SK-N-SH treated with all-trans-retinoic acid at 6 μM for 48 hours (cell line): Measurements from ENCODE around the gene TALDO1.

ENCODE experiments used
- ARNTL ChIP-seq: fragments of 450-650 bp; formaldehyde crosslinking; IDR thresholded peaks from 2 replicates; pipeline ENCODE4 v1.5.0; 2020; ENCODE audit warnings: low read depth, mild to moderate bottlenecking, moderate library complexity, borderline replicate concordance
- ZNF8 ChIP-seq: fragments of 450-650 bp; formaldehyde crosslinking; IDR thresholded peaks from 2 replicates; pipeline ENCODE4 v1.5.0; 2020; ENCODE audit warnings: mild to moderate bottlenecking, moderate library complexity
- TF ChIP-seq, protein P1 (sequence below): fragments of 250-450 bp; sonication (Bioruptor Pico); IDR thresholded peaks from 2 replicates; pipeline ENCODE4 v1.5.0; 2020; ENCODE audit warnings: mild to moderate bottlenecking, moderate library complexity
- TF ChIP-seq, protein P2 (sequence below): fragments of 250-450 bp; sonication (Bioruptor Pico); IDR thresholded peaks from 2 replicates; pipeline ENCODE4 v1.8.0; 2020; ENCODE audit warnings: mild to moderate bottlenecking, moderate library complexity, borderline replicate concordance

GRCh38 chr11:726278-727220 lies 20.7 kb upstream of the TALDO1 start:
- TF ChIP-seq ARNTL (CRISPR knock-in tag) (no peak), ZNF8 (CRISPR knock-in tag) (no peak)
- TF ChIP-seq, protein P1, sequence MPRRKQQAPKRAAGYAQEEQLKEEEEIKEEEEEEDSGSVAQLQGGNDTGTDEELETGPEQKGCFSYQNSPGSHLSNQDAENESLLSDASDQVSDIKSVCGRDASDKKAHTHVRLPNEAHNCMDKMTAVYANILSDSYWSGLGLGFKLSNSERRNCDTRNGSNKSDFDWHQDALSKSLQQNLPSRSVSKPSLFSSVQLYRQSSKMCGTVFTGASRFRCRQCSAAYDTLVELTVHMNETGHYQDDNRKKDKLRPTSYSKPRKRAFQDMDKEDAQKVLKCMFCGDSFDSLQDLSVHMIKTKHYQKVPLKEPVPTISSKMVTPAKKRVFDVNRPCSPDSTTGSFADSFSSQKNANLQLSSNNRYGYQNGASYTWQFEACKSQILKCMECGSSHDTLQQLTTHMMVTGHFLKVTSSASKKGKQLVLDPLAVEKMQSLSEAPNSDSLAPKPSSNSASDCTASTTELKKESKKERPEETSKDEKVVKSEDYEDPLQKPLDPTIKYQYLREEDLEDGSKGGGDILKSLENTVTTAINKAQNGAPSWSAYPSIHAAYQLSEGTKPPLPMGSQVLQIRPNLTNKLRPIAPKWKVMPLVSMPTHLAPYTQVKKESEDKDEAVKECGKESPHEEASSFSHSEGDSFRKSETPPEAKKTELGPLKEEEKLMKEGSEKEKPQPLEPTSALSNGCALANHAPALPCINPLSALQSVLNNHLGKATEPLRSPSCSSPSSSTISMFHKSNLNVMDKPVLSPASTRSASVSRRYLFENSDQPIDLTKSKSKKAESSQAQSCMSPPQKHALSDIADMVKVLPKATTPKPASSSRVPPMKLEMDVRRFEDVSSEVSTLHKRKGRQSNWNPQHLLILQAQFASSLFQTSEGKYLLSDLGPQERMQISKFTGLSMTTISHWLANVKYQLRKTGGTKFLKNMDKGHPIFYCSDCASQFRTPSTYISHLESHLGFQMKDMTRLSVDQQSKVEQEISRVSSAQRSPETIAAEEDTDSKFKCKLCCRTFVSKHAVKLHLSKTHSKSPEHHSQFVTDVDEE (CRISPR knock-in tag) = no peak
- TF ChIP-seq, protein P2, sequence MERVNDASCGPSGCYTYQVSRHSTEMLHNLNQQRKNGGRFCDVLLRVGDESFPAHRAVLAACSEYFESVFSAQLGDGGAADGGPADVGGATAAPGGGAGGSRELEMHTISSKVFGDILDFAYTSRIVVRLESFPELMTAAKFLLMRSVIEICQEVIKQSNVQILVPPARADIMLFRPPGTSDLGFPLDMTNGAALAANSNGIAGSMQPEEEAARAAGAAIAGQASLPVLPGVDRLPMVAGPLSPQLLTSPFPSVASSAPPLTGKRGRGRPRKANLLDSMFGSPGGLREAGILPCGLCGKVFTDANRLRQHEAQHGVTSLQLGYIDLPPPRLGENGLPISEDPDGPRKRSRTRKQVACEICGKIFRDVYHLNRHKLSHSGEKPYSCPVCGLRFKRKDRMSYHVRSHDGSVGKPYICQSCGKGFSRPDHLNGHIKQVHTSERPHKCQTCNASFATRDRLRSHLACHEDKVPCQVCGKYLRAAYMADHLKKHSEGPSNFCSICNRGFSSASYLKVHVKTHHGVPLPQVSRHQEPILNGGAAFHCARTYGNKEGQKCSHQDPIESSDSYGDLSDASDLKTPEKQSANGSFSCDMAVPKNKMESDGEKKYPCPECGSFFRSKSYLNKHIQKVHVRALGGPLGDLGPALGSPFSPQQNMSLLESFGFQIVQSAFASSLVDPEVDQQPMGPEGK (CRISPR knock-in tag) = no peak
